HEK293T (cell line): ENCODE results near the gene REX1BD.

Source experiments
- ARNT ChIP-seq: fragments of 450-650 bp; IDR thresholded peaks from 2 replicates; pipeline ENCODE4 v1.6.1; 2017; ENCODE audit warnings: mild to moderate bottlenecking
- BHLHE40 ChIP-seq: fragments of 450-650 bp; IDR thresholded peaks from 2 replicates; pipeline ENCODE4 v1.6.1; 2016; ENCODE audit warnings: mild to moderate bottlenecking, moderate library complexity, borderline replicate concordance
- CTBP1 ChIP-seq: fragments of 450-650 bp; IDR thresholded peaks from 2 replicates; pipeline ENCODE4 v1.6.1; 2016; ENCODE audit warnings: borderline replicate concordance
- ELF4 ChIP-seq: fragments of 450-650 bp; IDR thresholded peaks from 2 replicates; pipeline ENCODE4 v1.6.1; 2017; ENCODE audit warnings: antibody characterized with exemption
- FOXA1 ChIP-seq: fragments of 450-650 bp; IDR thresholded peaks from 2 replicates; pipeline ENCODE4 v1.6.1; 2016; ENCODE audit warnings: mild to moderate bottlenecking
- FOXK2 ChIP-seq: fragments of 450-650 bp; IDR thresholded peaks from 2 replicates; pipeline ENCODE4 v1.6.1; 2016; ENCODE audit warnings: mild to moderate bottlenecking
- FOXM1 ChIP-seq: fragments of 450-650 bp; IDR thresholded peaks from 2 replicates; pipeline ENCODE4 v1.6.1; 2017; ENCODE audit warnings: mild to moderate bottlenecking, borderline replicate concordance
- HDGF ChIP-seq: fragments of 450-650 bp; IDR thresholded peaks from 2 replicates; pipeline ENCODE4 v1.6.1; 2017; ENCODE audit warnings: antibody characterized with exemption, borderline replicate concordance
- LEF1 ChIP-seq: fragments of 450-650 bp; IDR thresholded peaks from 2 replicates; pipeline ENCODE4 v1.6.1; 2017; ENCODE audit warnings: mild to moderate bottlenecking, borderline replicate concordance
- PKNOX1 ChIP-seq: fragments of 450-650 bp; IDR thresholded peaks from 2 replicates; pipeline ENCODE4 v1.6.1; 2016
- SP1 ChIP-seq: fragments of 450-650 bp; IDR thresholded peaks from 2 replicates; pipeline ENCODE4 v1.6.1; 2017
- SUZ12 ChIP-seq: fragments of 450-650 bp; IDR thresholded peaks from 2 replicates; pipeline ENCODE4 v1.6.1; 2016; ENCODE audit warnings: mild to moderate bottlenecking
- TARDBP ChIP-seq: fragments of 450-650 bp; IDR thresholded peaks from 2 replicates; pipeline ENCODE4 v1.6.1; 2016
- ZNF384 ChIP-seq: fragments of 450-650 bp; IDR thresholded peaks from 2 replicates; pipeline ENCODE4 v1.6.1; 2016

GRCh38 chr19:18636969-18637629, 48.5 kb downstream of the REX1BD start, which contains the start of gene KLHL26:
- TF ChIP-seq BHLHE40 = no peak
- TF ChIP-seq SP1 = no peak
- no peak for TF ChIP-seq PKNOX1
- TF ChIP-seq FOXM1 = no peak
- TF ChIP-seq FOXA1 = no peak
- no peak for TF ChIP-seq SUZ12
- TF ChIP-seq CTBP1 = no peak
- TF ChIP-seq ZNF384 = no peak
- no peak for TF ChIP-seq TARDBP
- no peak for TF ChIP-seq ELF4
- no peak for TF ChIP-seq FOXK2
- TF ChIP-seq ARNT = no peak
- TF ChIP-seq HDGF = no peak
- TF ChIP-seq LEF1 = no peak
